K562 (cell line): ENCODE measurements around the gene MAN1A1.

Experiments used
- BMI1 ChIP-seq: fragments of 150-350 bp; IDR thresholded peaks from 2 replicates; pipeline ENCODE4 v1.6.1; 2014; ENCODE audit warnings: low read length
- CBX2 ChIP-seq: fragments of 200-600 bp; sonication (generic); IDR thresholded peaks from one replicate; pipeline ENCODE4 v1.6.1; 2012; ENCODE audit warnings: mild to moderate bottlenecking, low read length, inconsistent platforms; ENCODE audit not compliant: insufficient read depth, poor library complexity, severe bottlenecking
- CTCF ChIP-seq, 3 experiments: IDR thresholded peaks in 2 of 3; conservative IDR thresholded peaks in 1 of 3; 2 replicates each; pipeline ENCODE4 v1.5.1; 2011 to 2012; ENCODE audit warnings: low read length in 3 of 3, mild to moderate bottlenecking in 3 of 3, control low read depth in 2 of 3, improper control_type of control experiment in 1 of 3, inconsistent platforms in 1 of 3, low read depth in 1 of 3, mixed read lengths in 1 of 3, moderate library complexity in 1 of 3; ENCODE audit not compliant: insufficient read depth in 2 of 3
- EP300 ChIP-seq: IDR thresholded peaks from 2 replicates; pipeline ENCODE4 v1.6.1; 2012; ENCODE audit warnings: low read length, improper control_type of control experiment
- HMG20B ChIP-seq: fragments of 250-450 bp; sonication (Bioruptor Pico); IDR thresholded peaks from 2 replicates; pipeline ENCODE4 v1.5.0; 2021; ENCODE audit warnings: mild to moderate bottlenecking
- JUND ChIP-seq, 2 experiments: IDR thresholded peaks; 2 replicates in 1 of 2; 3 replicates in 1 of 2; pipeline ENCODE4 v1.6.1; 2011; ENCODE audit warnings: borderline replicate concordance in 2 of 2, low read depth in 2 of 2, low read length in 2 of 2, improper control_type of control experiment in 1 of 2, missing biosample characterization in 1 of 2, missing genetic modification characterization in 1 of 2, missing genetic modification reagents in 1 of 2
- NFIC ChIP-seq: fragments of 450-650 bp; IDR thresholded peaks from 2 replicates; pipeline ENCODE4 v1.6.1; 2017; ENCODE audit warnings: mild to moderate bottlenecking, inconsistent platforms
- PHB2 ChIP-seq: fragments of 450-650 bp; IDR thresholded peaks from 2 replicates; pipeline ENCODE4 v1.6.1; 2017; ENCODE audit warnings: low read depth
- PKNOX1 ChIP-seq: fragments of 450-650 bp; IDR thresholded peaks from 2 replicates; pipeline ENCODE4 v1.6.1; 2016
- POLR2AphosphoS5 ChIP-seq: IDR thresholded peaks from 2 replicates; pipeline ENCODE4 v1.6.1; 2011; ENCODE audit warnings: mild to moderate bottlenecking, low read depth, low read length, moderate library complexity; ENCODE audit not compliant: control insufficient read depth, insufficient read depth
- POU5F1 ChIP-seq: fragments of 150-350 bp; IDR thresholded peaks from 2 replicates; pipeline ENCODE4 v1.6.1; 2014; ENCODE audit warnings: borderline replicate concordance, low read length, low read depth, mild to moderate bottlenecking; ENCODE audit not compliant: partially characterized antibody
- SRF ChIP-seq, 2 experiments: fragments of 250-450, 450-650 bp in 1 of 2; sonication (Bioruptor Pico) in 1 of 2; sonication (generic) in 1 of 2; formaldehyde crosslinking; IDR thresholded peaks; 2 replicates each; pipeline versions ENCODE4 v1.5.0 to v1.5.1; 2020 to 2022; ENCODE audit warnings: mild to moderate bottlenecking in 1 of 2, missing genetic modification reagents in 1 of 2
- USF1 ChIP-seq: sonication (generic); formaldehyde crosslinking; IDR thresholded peaks from 2 replicates; pipeline ENCODE4 v1.9.0; 2022; ENCODE audit warnings: mild to moderate bottlenecking, missing genetic modification reagents
- ZBTB5 ChIP-seq: fragments of 450-650 bp; IDR thresholded peaks from 2 replicates; pipeline ENCODE4 v1.6.1; 2017; ENCODE audit warnings: antibody characterized with exemption

- TF ChIP-seq CBX2 (no peak), POLR2AphosphoS5 (no peak), USF1 (CRISPR knock-in tag) (no peak), EP300 (no peak), HMG20B (no peak), JUND (IDR thresholded peaks at IDR 0.05; ENCODE audit: borderline replicate concordance, low read depth, low read length) (no peak), JUND (tag; IDR thresholded peaks at IDR 0.05; ENCODE audit: borderline replicate concordance, low read depth, low read length) (no peak), POU5F1 (no peak), NFIC (no peak), PKNOX1 (no peak), CTCF (IDR thresholded peaks at IDR 0.05 in 2 of 3, conservative IDR thresholded peaks at IDR 0.05 in 1 of 3; ENCODE audit: insufficient read depth in 2 of 3, low read depth in 1 of 3, low read length in 3 of 3) (no peak), SRF (CRISPR knock-in tag; IDR thresholded peaks at IDR 0.05) (no peak), BMI1 (no peak), ZBTB5 (no peak), PHB2 (no peak)
Measured at GRCh38 chr6:119273272-119274196, 76.0 kb downstream of the MAN1A1 start.
